H1 (cell line): Measurements from ENCODE around the gene EGR1. TPM values are rescaled to one million over a fixed set of nuclear protein-coding genes. Genes with fewer than 3 reads are reported as not detected.

Experiments
- CBX5 ChIP-seq: fragments of 300-800, 300-1000 bp; sonication (generic); IDR thresholded peaks from 2 replicates; pipeline ENCODE4 v1.7.1; 2016; ENCODE audit warnings: antibody characterized with exemption, low read length, low read depth
- EZH2 ChIP-seq: fragments of 200-600 bp; sonication (generic); IDR thresholded peaks from 2 replicates; pipeline ENCODE4 v1.7.1; 2012; ENCODE audit warnings: low read depth, mild to moderate bottlenecking, moderate library complexity, low read length, inconsistent platforms; ENCODE audit not compliant: severe bottlenecking
- GTF2F1 ChIP-seq: IDR thresholded peaks from 2 replicates; pipeline ENCODE4 v1.6.1; 2012; ENCODE audit warnings: low read depth, low read length, improper control_type of control experiment, borderline replicate concordance
- KDM4A ChIP-seq: IDR thresholded peaks from one replicate; pipeline ENCODE4 v1.7.1; 2012; ENCODE audit warnings: low read depth, mild to moderate bottlenecking, moderate library complexity, low read length, inconsistent platforms; ENCODE audit not compliant: severe bottlenecking
- RAD21 ChIP-seq, 2 experiments: IDR thresholded peaks in 1 of 2; conservative IDR thresholded peaks in 1 of 2; 2 replicates each; pipeline ENCODE4 v1.6.1; 2011; ENCODE audit warnings: low read depth in 2 of 2, low read length in 2 of 2, improper control_type of control experiment in 1 of 2, inconsistent platforms in 1 of 2, mild to moderate bottlenecking in 1 of 2, moderate library complexity in 1 of 2
- polyA plus RNA-seq, 7 experiments: library from polyadenylated mRNA; depleted of rRNA in 3 of 7; stranded (reverse) in 5 of 7; unstranded in 2 of 7; fragments of >200 nt in 5 of 7; fragments of 200-250 nt in 2 of 7; gene quantifications; 1 replicate in 5 of 7; 2 replicates in 1 of 7; 4 replicates in 1 of 7; pipeline versions ENCODE4 v1.2.1 to v1.2.3, GENCODE V29; 2011 to 2013; ENCODE audit warnings: missing spikeins in 2 of 7, mixed read lengths in 2 of 7
- total RNA-seq: library from RNA; stranded (reverse); fragmentation: NEBNext Ultra II Directional; extraction: Animal tissue kit (Norgen Biotek cat#: 25700); gene quantifications from 2 replicates; pipeline ENCODE4 v1.2.1, GENCODE V29; 2021
- TF ChIP-seq, protein P1 (sequence below): IDR thresholded peaks from 2 replicates; pipeline ENCODE4 v1.6.1; 2012; ENCODE audit warnings: low read length, inconsistent platforms

Gene EGR1
- total and polyA plus RNA-seq, 2 of the 8 experiments (the other 6 are each of a cell fraction or from before 2014, with no cell fraction given), result 16.2 to 35.5 TPM

DNA sequence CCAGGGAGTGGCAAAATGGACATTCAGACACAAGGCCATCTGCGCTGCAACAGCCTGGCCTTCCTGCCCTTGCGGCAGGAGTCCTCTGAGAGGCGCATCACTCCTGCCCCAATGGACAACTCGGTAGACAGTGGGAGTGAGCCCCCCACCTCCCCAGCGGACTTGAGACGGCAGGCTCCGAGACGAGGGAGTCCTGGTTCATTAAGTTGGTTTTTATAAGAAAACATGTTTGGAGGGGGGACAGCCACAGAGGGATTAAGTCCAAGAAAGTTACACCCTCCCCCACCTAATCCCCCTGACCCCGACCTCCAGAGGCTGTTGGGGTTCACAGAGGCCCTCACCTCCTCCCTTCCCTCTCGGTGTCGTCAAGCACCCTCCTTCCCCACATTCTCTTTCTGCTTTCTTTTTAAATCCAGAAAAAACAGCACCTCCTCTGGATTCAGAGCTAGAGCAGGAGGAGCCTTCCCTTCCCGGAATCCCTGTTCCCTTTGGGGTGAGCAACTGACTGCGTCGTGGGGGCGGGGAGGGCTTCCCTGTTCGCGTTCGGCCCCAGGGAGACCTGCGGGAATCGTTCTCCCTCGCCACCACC, 1.8 kb upstream of the EGR1 start (continued):
- no peak for TF ChIP-seq GTF2F1
- no peak for TF ChIP-seq KDM4A
- TF ChIP-seq CBX5, result no peak
- no peak for TF ChIP-seq EZH2
- TF ChIP-seq, protein P1, sequence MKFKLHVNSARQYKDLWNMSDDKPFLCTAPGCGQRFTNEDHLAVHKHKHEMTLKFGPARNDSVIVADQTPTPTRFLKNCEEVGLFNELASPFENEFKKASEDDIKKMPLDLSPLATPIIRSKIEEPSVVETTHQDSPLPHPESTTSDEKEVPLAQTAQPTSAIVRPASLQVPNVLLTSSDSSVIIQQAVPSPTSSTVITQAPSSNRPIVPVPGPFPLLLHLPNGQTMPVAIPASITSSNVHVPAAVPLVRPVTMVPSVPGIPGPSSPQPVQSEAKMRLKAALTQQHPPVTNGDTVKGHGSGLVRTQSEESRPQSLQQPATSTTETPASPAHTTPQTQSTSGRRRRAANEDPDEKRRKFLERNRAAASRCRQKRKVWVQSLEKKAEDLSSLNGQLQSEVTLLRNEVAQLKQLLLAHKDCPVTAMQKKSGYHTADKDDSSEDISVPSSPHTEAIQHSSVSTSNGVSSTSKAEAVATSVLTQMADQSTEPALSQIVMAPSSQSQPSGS, result 0 out of 2 replicates have a peak, but pooled peaks have one; percentile 5
- peak; percentile 38 to 46; a peak in 2 of 4 replicates for TF ChIP-seq RAD21 (IDR thresholded peaks at IDR 0.05 in 1 of 2, conservative IDR thresholded peaks at IDR 0.05 in 1 of 2; ENCODE audit: low read depth in 2 of 2, low read length in 2 of 2)
